H1 (cell line): ENCODE data around the gene PTPRF. TPM values are rescaled to one million over a fixed set of nuclear protein-coding genes. Genes with fewer than 3 reads are reported as not detected.

ENCODE experiments used
- CTCF ChIA-PET: fragments of 300-600 bp; sonication (Branson Sonifier 250); formaldehyde crosslinking; loops from one replicate; lab custom pipeline; 2021; ENCODE audit not compliant: partially characterized antibody; lab: Charles Lee
- POLR2A ChIA-PET: fragments of 300-600 bp; sonication (Branson Sonifier 250); formaldehyde crosslinking; loops from one replicate; lab custom pipeline; 2021; ENCODE audit warnings: inconsistent platforms; ENCODE audit not compliant: partially characterized antibody; lab: Charles Lee
- DNase-seq, 2 experiments: peaks; one replicate each; pipeline versions ENCODE4 v3.0.0 to v3.0.0-alpha.2; 2010 to 2022; ENCODE audit warnings: low spot score in 2 of 2, low read depth in 1 of 2, mixed read lengths in 1 of 2
- FAIRE-seq: peaks from 2 replicates; lab custom pipeline; 2011; peaks lifted over from hg19 to GRCh38; lab: Jason Lieb, UNC
- H2AFZ ChIP-seq: 2 replicates; pipeline ENCODE4 v1.8.1; 2012; ENCODE audit warnings: low read length, inconsistent platforms
- H2AK5ac ChIP-seq: 2 replicates; pipeline ENCODE4 v1.6.1; 2013; ENCODE audit warnings: low read depth, low read length
- H2BK120ac ChIP-seq: replicated peaks from 2 replicates; pipeline ENCODE3; 2013; ENCODE audit warnings: low read depth, low read length, inconsistent platforms
- H2BK12ac ChIP-seq: 2 replicates; pipeline ENCODE4 v1.6.1; 2013; ENCODE audit warnings: low read depth, low read length
- H2BK15ac ChIP-seq: 2 replicates; pipeline ENCODE4 v1.6.1; 2013; ENCODE audit warnings: low read length
- H2BK20ac ChIP-seq: 2 replicates; pipeline ENCODE4 v1.6.1; 2013; ENCODE audit warnings: low read length
- H2BK5ac ChIP-seq: 2 replicates; pipeline ENCODE4 v1.6.1; 2013; ENCODE audit warnings: low read depth, low read length
- H3K14ac ChIP-seq: 2 replicates; pipeline ENCODE4 v1.6.1; 2013; ENCODE audit warnings: inconsistent platforms; ENCODE audit not compliant: insufficient read length
- H3K18ac ChIP-seq: 2 replicates; pipeline ENCODE4 v1.6.1; 2013; ENCODE audit warnings: low read length; ENCODE audit errors: extremely low read depth
- H3K23ac ChIP-seq: 2 replicates; pipeline ENCODE4 v1.6.1; 2013; ENCODE audit warnings: inconsistent platforms; ENCODE audit not compliant: insufficient read length
- H3K23me2 ChIP-seq: 2 replicates; pipeline ENCODE4 v1.6.1; 2013; ENCODE audit warnings: low read depth, low read length
- H3K27ac ChIP-seq: 2 replicates; pipeline ENCODE4 v1.6.1; 2011; ENCODE audit warnings: low read depth, low read length, inconsistent platforms
- H3K27me3 ChIP-seq, 4 experiments: replicated peaks in 1 of 4; 1 replicate in 1 of 4; 2 replicates in 3 of 4; pipeline versions ENCODE4 v1.6.1 to v1.8.1; 2011 to 2013; ENCODE audit warnings: low read length in 3 of 4, mild to moderate bottlenecking in 3 of 4, inconsistent platforms in 2 of 4, mixed read lengths in 2 of 4, moderate library complexity in 1 of 4; ENCODE audit not compliant: control insufficient read depth in 3 of 4, insufficient read depth in 3 of 4; ENCODE audit errors: extremely low read depth in 1 of 4
- H3K36me3 ChIP-seq, 4 experiments: 2 replicates each; pipeline versions ENCODE4 v1.6.1 to v1.8.1; 2011 to 2013; ENCODE audit warnings: mild to moderate bottlenecking in 4 of 4, low read length in 3 of 4, moderate library complexity in 2 of 4, control low read depth in 1 of 4, inconsistent platforms in 1 of 4; ENCODE audit not compliant: insufficient read depth in 4 of 4, control insufficient read depth in 2 of 4
- H3K4ac ChIP-seq: replicated peaks from 2 replicates; pipeline ENCODE3; 2013; ENCODE audit warnings: low read length, low read depth, mixed read lengths, inconsistent platforms; ENCODE audit not compliant: insufficient read length
- H3K4me1 ChIP-seq, 4 experiments: replicated peaks in 1 of 4; 1 replicate in 1 of 4; 2 replicates in 3 of 4; pipeline versions ENCODE4 v1.6.1 to v1.8.1; 2011 to 2013; ENCODE audit warnings: low read length in 3 of 4, inconsistent platforms in 2 of 4, mixed read lengths in 1 of 4; ENCODE audit not compliant: insufficient read depth in 4 of 4, control insufficient read depth in 3 of 4
- H3K4me2 ChIP-seq, 2 experiments: 2 replicates each; pipeline versions ENCODE4 v1.6.1 to v1.8.1; 2011 to 2013; ENCODE audit warnings: low read depth in 2 of 2, low read length in 2 of 2, control low read depth in 1 of 2, inconsistent platforms in 1 of 2, mild to moderate bottlenecking in 1 of 2; ENCODE audit not compliant: insufficient read depth in 1 of 2
- H3K4me3 ChIP-seq, 4 experiments: fragments of 200-600, 300-600 bp in 1 of 4; sonication (generic), shearing (Covaris generic), sonication (Bioruptor Twin) in 1 of 4; 2 replicates each; pipeline versions ENCODE4 v1.5.1 to v1.8.1; 2011 to 2016; ENCODE audit warnings: low read length in 4 of 4, low read depth in 3 of 4, control low read depth in 2 of 4, inconsistent platforms in 2 of 4, mild to moderate bottlenecking in 2 of 4, mixed read lengths in 1 of 4, moderate library complexity in 1 of 4; ENCODE audit not compliant: insufficient read depth in 2 of 4; ENCODE audit errors: extremely low read depth in 1 of 4
- H3K56ac ChIP-seq: replicated peaks from 2 replicates; pipeline ENCODE3; 2013; ENCODE audit warnings: low read depth, mild to moderate bottlenecking, mixed read lengths, low read length, inconsistent platforms; ENCODE audit not compliant: insufficient read length
- H3K79me1 ChIP-seq: 2 replicates; pipeline ENCODE4 v1.6.1; 2013; ENCODE audit warnings: low read depth, low read length, control low read depth
- H3K79me2 ChIP-seq, 2 experiments: 2 replicates each; pipeline versions ENCODE4 v1.6.1 to v1.8.1; 2012 to 2013; ENCODE audit warnings: low read length in 2 of 2, mild to moderate bottlenecking in 2 of 2, inconsistent platforms in 1 of 2; ENCODE audit not compliant: insufficient read depth in 2 of 2, control insufficient read depth in 1 of 2
- H3K9ac ChIP-seq, 4 experiments: replicated peaks in 1 of 4; 1 replicate in 1 of 4; 2 replicates in 3 of 4; pipeline versions ENCODE4 v1.6.1 to v1.8.1; 2011 to 2013; ENCODE audit warnings: low read depth in 3 of 4, low read length in 3 of 4, control low read depth in 2 of 4, mild to moderate bottlenecking in 2 of 4, moderate library complexity in 2 of 4, inconsistent platforms in 1 of 4; ENCODE audit errors: extremely low read depth in 1 of 4
- H3K9me3 ChIP-seq, 2 experiments: 2 replicates each; pipeline versions ENCODE4 v1.6.1 to v1.8.1; 2012 to 2013; ENCODE audit warnings: mild to moderate bottlenecking in 2 of 2, moderate library complexity in 2 of 2, control low read depth in 1 of 2, inconsistent platforms in 1 of 2, low read depth in 1 of 2, low read length in 1 of 2, mixed read lengths in 1 of 2; ENCODE audit not compliant: insufficient read depth in 2 of 2
- H4K20me1 ChIP-seq, 2 experiments: replicated peaks in 1 of 2; 2 replicates each; pipeline versions ENCODE3 to v1.8.1; 2011 to 2013; ENCODE audit warnings: inconsistent platforms in 2 of 2, low read length in 2 of 2, mild to moderate bottlenecking in 1 of 2; ENCODE audit not compliant: insufficient read depth in 2 of 2, control insufficient read depth in 1 of 2
- H4K5ac ChIP-seq: 2 replicates; pipeline ENCODE4 v1.6.1; 2013; ENCODE audit warnings: low read length, low read depth, mixed read lengths, inconsistent platforms; ENCODE audit not compliant: insufficient read length
- H4K8ac ChIP-seq: 2 replicates; pipeline ENCODE4 v1.8.0; 2013; ENCODE audit warnings: mild to moderate bottlenecking, moderate library complexity, low read length, inconsistent platforms; ENCODE audit not compliant: insufficient read depth; ENCODE audit errors: extremely low read depth
- H4K91ac ChIP-seq: replicated peaks from 2 replicates; pipeline ENCODE3; 2013; ENCODE audit warnings: low read length, mixed read lengths, inconsistent platforms; ENCODE audit not compliant: insufficient read length
- POU5F1 ChIP-seq: IDR thresholded peaks from 2 replicates; pipeline ENCODE4 v1.6.1; 2011; ENCODE audit warnings: low read depth, mild to moderate bottlenecking, low read length, moderate library complexity
- WGBS, 2 experiments: shearing (Covaris generic) in 1 of 2; methylation state at CpG; one replicate each; pipeline versions ENCODE4 v1.1.6 to v1.1.7; 2013 to 2015; ENCODE audit warnings: low lambda C conversion rate in 2 of 2, mixed read lengths in 2 of 2, inconsistent platforms in 1 of 2, low coverage in 1 of 2, missing lambda C conversion rate in 1 of 2; ENCODE audit not compliant: insufficient replicate concordance in 2 of 2, insufficient coverage in 1 of 2, insufficient read length in 1 of 2; ENCODE audit errors: extremely low coverage in 1 of 2, missing lambda C conversion rate in 1 of 2; 5-methylcytosine and 5-hydroxymethylcytosine counted together
- polyA plus RNA-seq, 7 experiments: library from polyadenylated mRNA; depleted of rRNA in 3 of 7; stranded (reverse) in 5 of 7; unstranded in 2 of 7; fragments of >200 nt in 5 of 7; fragments of 200-250 nt in 2 of 7; gene quantifications; 1 replicate in 5 of 7; 2 replicates in 1 of 7; 4 replicates in 1 of 7; pipeline versions ENCODE4 v1.2.1 to v1.2.3, GENCODE V29; 2011 to 2013; ENCODE audit warnings: missing spikeins in 2 of 7, mixed read lengths in 2 of 7
- total RNA-seq: library from RNA; stranded (reverse); fragmentation: NEBNext Ultra II Directional; extraction: Animal tissue kit (Norgen Biotek cat#: 25700); gene quantifications from 2 replicates; pipeline ENCODE4 v1.2.1, GENCODE V29; 2021

Gene PTPRF
- total and polyA plus RNA-seq, 2 of the 8 experiments (the other 6 are each of a cell fraction or from before 2014, with no cell fraction given), result 136 to 231 TPM

GRCh38 chr1:43636006-43636641 lies 105.4 kb downstream of the PTPRF start:
- no peaks in the 10 kb centered on the region for H4K20me1 ChIP-seq
- H2BK12ac ChIP-seq, result no peak overlapping the region
- no peak overlapping the region for H3K4me2 ChIP-seq
- H3K79me1 ChIP-seq, result no peaks in the 10 kb centered on the region
- DNase-seq, result no peak
- H3K36me3 ChIP-seq, result no peaks in the 10 kb centered on the region
- H2BK5ac ChIP-seq, result no peak overlapping the region
- TF ChIP-seq POU5F1, result no peak
- H2BK15ac ChIP-seq, result no peak overlapping the region
- no peak overlapping the region for H2AFZ ChIP-seq
- no peak overlapping the region for H2AK5ac ChIP-seq
- no peak overlapping the region for H3K9ac ChIP-seq
- no peak overlapping the region for H4K91ac ChIP-seq
- H3K23me2 ChIP-seq, result no peaks in the 10 kb centered on the region
- H3K4ac ChIP-seq, result no peak overlapping the region
- no peak overlapping the region for H3K56ac ChIP-seq
- no peaks in the 10 kb centered on the region for H3K79me2 ChIP-seq
- no peak overlapping the region for H3K18ac ChIP-seq
- H3K9me3 ChIP-seq, result no peaks in the 10 kb centered on the region
- H2BK20ac ChIP-seq, result no peak overlapping the region
- ChIA-PET POLR2A (interaction anchor here (0.6 to 4.5 kb wide), 8 partner anchors 9 to 182 kb away, joined by 3 to 35 read pairs (median 4); partner anchors contain the start of genes HYI, KDM4A and ST3GAL3), CTCF (interaction anchor here (0.8 to 2.1 kb wide), 4 partner anchors 10 to 106 kb away, joined by 3 to 14 read pairs (median 5); partner anchors contain the start of gene KDM4A)
- H3K4me1 ChIP-seq, result 0 out of 7 replicates have a peak, but pooled peaks cover 0 to 4% (median 0%) of the 10 kb centered on the region in 4 experiments
- H2BK120ac ChIP-seq, result no peak overlapping the region
- H3K27me3 ChIP-seq, result no peaks in the 10 kb centered on the region; a peak in 1 of 7 replicates
- H3K4me3 ChIP-seq, result no peak overlapping the region
- no peak overlapping the region for H3K27ac ChIP-seq
- FAIRE-seq, result no peak
- no peak overlapping the region for H3K14ac ChIP-seq
- no peak overlapping the region for H4K5ac ChIP-seq
- WGBS, 2 experiments, result 88% methylated on average over 5 of the region's 5 CpGs; no CpG with 5 or more reads in 1 of the 2 experiments
- no peak overlapping the region for H4K8ac ChIP-seq
- H3K23ac ChIP-seq, result no peak overlapping the region
